GM12878 (cell line): ENCODE results near the gene STK32B. TPM values are rescaled to one million over a fixed set of nuclear protein-coding genes. Genes with fewer than 3 reads are reported as not detected.

ENCODE experiments used
- ATAC-seq: fragments of 200-7000 bp; cut with Tn5 transposase; 3 replicates; pipeline ENCODE4 v1.9.1; 2020; ENCODE audit warnings: mild to moderate bottlenecking, moderate library complexity
- BruUV-seq: library from RNA; stranded (reverse); fragments of 400-500 nt; replicated peaks from 2 replicates; lab custom pipeline; 2021; lab: Mats Ljungman, UMichigan
- CTCF ChIA-PET: fragments of 300-600 bp; sonication (Branson Sonifier 250); formaldehyde crosslinking; extraction: SDS; loops from one replicate; lab custom pipeline; 2021; ENCODE audit warnings: inconsistent platforms; lab: Yijun Ruan, JAX
- POLR2A ChIA-PET: fragments of 350-600 bp; formaldehyde crosslinking; extraction: SDS; loops from one replicate; lab custom pipeline; 2021; ENCODE audit warnings: inconsistent platforms; lab: Charles Lee
- RAD21 ChIA-PET: fragments of 300-600 bp; sonication (Branson Sonifier 250); formaldehyde crosslinking; loops from one replicate; lab custom pipeline; 2023; ENCODE audit warnings: antibody characterized with exemption; ENCODE audit not compliant: unreplicated experiment; lab: Charles Lee
- SMC1A ChIA-PET: fragments of 300-600 bp; sonication (Branson Sonifier 250); formaldehyde crosslinking; loops from one replicate; lab custom pipeline; 2023; ENCODE audit not compliant: unreplicated experiment, uncharacterized antibody; lab: Charles Lee
- DNase-seq: peaks from one replicate; pipeline ENCODE4 v3.0.0-alpha.2; 2011; ENCODE audit warnings: low read depth, low spot score
- FAIRE-seq: peaks from 3 replicates; lab custom pipeline; 2011; peaks lifted over from hg19 to GRCh38; lab: Jason Lieb, UNC
- H2AFZ ChIP-seq: 2 replicates; pipeline ENCODE4 v1.6.0; 2011; ENCODE audit warnings: low read depth, low read length, control low read depth; ENCODE audit not compliant: control insufficient read depth
- H3K27ac ChIP-seq: 2 replicates; pipeline ENCODE4 v1.5.1; 2011; ENCODE audit warnings: control low read depth; ENCODE audit not compliant: control insufficient read depth, insufficient read depth
- H3K27me3 ChIP-seq, 2 experiments: replicated peaks in 1 of 2; 2 replicates each; pipeline versions ENCODE4 v1.6.0 to v1.6.1; 2011; ENCODE audit warnings: low read length in 1 of 2; ENCODE audit not compliant: control insufficient read depth in 2 of 2, insufficient read depth in 2 of 2
- H3K36me3 ChIP-seq, 2 experiments: 2 replicates each; pipeline ENCODE4 v1.5.1; 2011; ENCODE audit warnings: low read length in 1 of 2; ENCODE audit not compliant: control insufficient read depth in 2 of 2, insufficient read depth in 2 of 2
- H3K4me1 ChIP-seq: 2 replicates; pipeline ENCODE4 v1.6.1; 2011; ENCODE audit warnings: mild to moderate bottlenecking, low read length, moderate library complexity, mixed read lengths; ENCODE audit not compliant: control insufficient read depth, insufficient read depth
- H3K4me2 ChIP-seq: 2 replicates; pipeline ENCODE4 v1.6.0; 2011; ENCODE audit warnings: control low read depth; ENCODE audit not compliant: control insufficient read depth, insufficient read depth
- H3K4me3 ChIP-seq: fragments of 200-600 bp; sonication (generic); 2 replicates; pipeline ENCODE4 v1.5.1; 2016
- H3K79me2 ChIP-seq: 2 replicates; pipeline ENCODE4 v1.6.0; 2011; ENCODE audit warnings: low read length; ENCODE audit not compliant: control insufficient read depth, insufficient read depth
- H3K9ac ChIP-seq: 2 replicates; pipeline ENCODE4 v1.8.0; 2011; ENCODE audit warnings: low read length, control low read depth, mixed read lengths; ENCODE audit not compliant: control insufficient read depth, insufficient read depth
- H3K9me3 ChIP-seq: replicated peaks from 3 replicates; pipeline ENCODE4 v1.5.1; 2011; ENCODE audit warnings: mild to moderate bottlenecking, low read length; ENCODE audit not compliant: control insufficient read depth, insufficient read depth
- H4K20me1 ChIP-seq: 2 replicates; pipeline ENCODE4 v1.6.0; 2011; ENCODE audit not compliant: control insufficient read depth, insufficient read depth
- CBFB ChIP-seq: IDR thresholded peaks from 2 replicates; pipeline ENCODE4 v1.6.1; 2016; ENCODE audit warnings: antibody characterized with exemption, low read depth
- CEBPB ChIP-seq, 2 experiments: fragments of 150-350 bp in 1 of 2; IDR thresholded peaks; 2 replicates each; pipeline ENCODE4 v1.6.1; 2012 to 2014; ENCODE audit warnings: low read depth in 2 of 2, low read length in 2 of 2, borderline replicate concordance in 1 of 2, inconsistent platforms in 1 of 2
- CHD1 ChIP-seq: IDR thresholded peaks from 2 replicates; pipeline ENCODE4 v1.6.1; 2012; ENCODE audit warnings: low read depth, low read length, improper control_type of control experiment
- CHD2 ChIP-seq: IDR thresholded peaks from 2 replicates; pipeline ENCODE4 v1.6.1; 2011; ENCODE audit warnings: low read depth, low read length, improper control_type of control experiment, borderline replicate concordance
- CHD4 ChIP-seq: fragments of 200-600 bp; sonication (generic); IDR thresholded peaks from 2 replicates; pipeline ENCODE4 v1.6.1; 2016; ENCODE audit warnings: mild to moderate bottlenecking
- FOXK2 ChIP-seq: fragments of 450-650 bp; IDR thresholded peaks from 2 replicates; pipeline ENCODE4 v1.6.1; 2017; ENCODE audit warnings: mild to moderate bottlenecking, moderate library complexity
- FOXM1 ChIP-seq: IDR thresholded peaks from 2 replicates; pipeline ENCODE4 v1.6.1; 2012; ENCODE audit warnings: low read depth, mild to moderate bottlenecking, inconsistent platforms, low read length, moderate library complexity
- GABPA ChIP-seq: IDR thresholded peaks from 2 replicates; pipeline ENCODE4 v1.6.1; 2014; ENCODE audit warnings: antibody characterized with exemption, low read depth, mild to moderate bottlenecking, inconsistent platforms
- IRF4 ChIP-seq: IDR thresholded peaks from 2 replicates; pipeline ENCODE4 v1.6.1; 2011; ENCODE audit warnings: low read depth, low read length
- PML ChIP-seq: IDR thresholded peaks from 2 replicates; pipeline ENCODE4 v1.6.1; 2012; ENCODE audit warnings: low read length, inconsistent platforms
- RAD21 ChIP-seq: IDR thresholded peaks from 2 replicates; pipeline ENCODE4 v1.6.1; 2011; ENCODE audit warnings: mild to moderate bottlenecking, low read depth, low read length, moderate library complexity; ENCODE audit not compliant: insufficient read depth
- RCOR1 ChIP-seq: conservative IDR thresholded peaks from 2 replicates; pipeline ENCODE4 v1.6.1; 2012; ENCODE audit warnings: low read depth, low read length, improper control_type of control experiment
- SIN3A ChIP-seq: IDR thresholded peaks from 2 replicates; pipeline ENCODE4 v1.6.1; 2012; ENCODE audit warnings: low read depth, low read length, improper control_type of control experiment
- SMARCA5 ChIP-seq: fragments of 450-650 bp; IDR thresholded peaks from 2 replicates; pipeline ENCODE4 v1.6.1; 2017; ENCODE audit warnings: mild to moderate bottlenecking
- SMC3 ChIP-seq: IDR thresholded peaks from 2 replicates; pipeline ENCODE4 v1.6.1; 2011; ENCODE audit warnings: low read length, improper control_type of control experiment, borderline replicate concordance
- SREBF1 ChIP-seq: IDR thresholded peaks from 2 replicates; pipeline ENCODE4 v1.6.1; 2012; ENCODE audit warnings: mild to moderate bottlenecking, low read length
- SUPT20H ChIP-seq: IDR thresholded peaks from 2 replicates; pipeline ENCODE4 v1.6.1; 2011; ENCODE audit warnings: low read depth, mild to moderate bottlenecking, low read length, moderate library complexity, borderline replicate concordance; ENCODE audit not compliant: control insufficient read depth
- TCF7 ChIP-seq: IDR thresholded peaks from 2 replicates; pipeline ENCODE4 v1.6.1; 2014; ENCODE audit warnings: antibody characterized with exemption, borderline replicate concordance
- YY1 ChIP-seq: IDR thresholded peaks from 2 replicates; pipeline ENCODE4 v1.6.1; 2011; ENCODE audit warnings: low read depth, mild to moderate bottlenecking, low read length
- ZNF207 ChIP-seq: fragments of 450-650 bp; IDR thresholded peaks from 2 replicates; pipeline ENCODE4 v1.6.1; 2014; ENCODE audit warnings: antibody characterized with exemption, mild to moderate bottlenecking, borderline replicate concordance
- ZNF217 ChIP-seq: fragments of 450-650 bp; IDR thresholded peaks from 2 replicates; pipeline ENCODE4 v1.6.1; 2017; ENCODE audit warnings: antibody characterized with exemption, mild to moderate bottlenecking
- ZSCAN29 ChIP-seq: fragments of 450-650 bp; IDR thresholded peaks from 2 replicates; pipeline ENCODE4 v1.6.1; 2017; ENCODE audit warnings: mild to moderate bottlenecking, moderate library complexity
- WGBS: methylation state at CpG from one replicate; pipeline ENCODE4 v1.1.6; 2016; ENCODE audit warnings: low lambda C conversion rate; ENCODE audit not compliant: insufficient replicate concordance, insufficient coverage; ENCODE audit errors: missing lambda C conversion rate; 5-methylcytosine and 5-hydroxymethylcytosine counted together
- in situ Hi-C: fragments of 300-500 bp; cut with MboI; formaldehyde crosslinking; loops from 9 replicates; pipeline ENCODE4 v1.14.3; 2018; ENCODE audit warnings: mixed read lengths
- intact Hi-C: fragments of 100-400 bp; cut with micrococcal nuclease; formaldehyde crosslinking; loops from one replicate; pipeline ENCODE4 v1.14.2; 2022; ENCODE audit not compliant: unreplicated experiment
- polyA plus RNA-seq, 11 experiments: library from polyadenylated mRNA; depleted of rRNA in 4 of 11; unstranded in 6 of 11; stranded (reverse) in 5 of 11; fragments of >200 nt; fragmentation: Nextera tagmentation in 4 of 11; fragmentation: Illumina TruSeq in 1 of 11; extraction: Ambion mirVana in 4 of 11; extraction: Trizol in 1 of 11; gene quantifications; 1 replicate in 1 of 11; 2 replicates in 10 of 11; pipeline versions ENCODE4 v1.2.1 to v1.2.3, GENCODE V29; 2011 to 2016; ENCODE audit warnings: inconsistent platforms in 2 of 11, missing spikeins in 2 of 11, low read depth in 1 of 11
- total RNA-seq, 4 experiments: library from RNA; depleted of rRNA in 3 of 4; stranded (reverse); fragments of >200 nt in 3 of 4; fragmentation: Illumina TruSeq in 1 of 4; extraction: Trizol in 1 of 4; gene quantifications; 2 replicates each; pipeline versions ENCODE4 v1.2.1 to v1.2.3, GENCODE V29; 2013 to 2021
- TF ChIP-seq, protein P1 (sequence below): IDR thresholded peaks from 2 replicates; pipeline ENCODE4 v1.6.1; 2011; ENCODE audit warnings: mild to moderate bottlenecking, low read depth, low read length, moderate library complexity; ENCODE audit not compliant: insufficient replicate concordance
- TF ChIP-seq, protein P2 (sequence below), 3 experiments: IDR thresholded peaks in 2 of 3; conservative IDR thresholded peaks in 1 of 3; 2 replicates each; pipeline ENCODE4 v1.5.1; 2011; ENCODE audit warnings: low read depth in 3 of 3, low read length in 3 of 3, mild to moderate bottlenecking in 3 of 3, control low read depth in 2 of 3, moderate library complexity in 2 of 3, inconsistent platforms in 1 of 3, mixed read lengths in 1 of 3; ENCODE audit not compliant: control insufficient read depth in 2 of 3, insufficient read depth in 1 of 3; ENCODE audit errors: extremely low read depth in 1 of 3

STK32B gene
- total and polyA plus RNA-seq, 10 of the 15 experiments (the other 5 are each of a cell fraction or from before 2014, with no cell fraction given), result 0.04 to 0.12 (median 0.08) TPM; not detected in 7

DNA sequence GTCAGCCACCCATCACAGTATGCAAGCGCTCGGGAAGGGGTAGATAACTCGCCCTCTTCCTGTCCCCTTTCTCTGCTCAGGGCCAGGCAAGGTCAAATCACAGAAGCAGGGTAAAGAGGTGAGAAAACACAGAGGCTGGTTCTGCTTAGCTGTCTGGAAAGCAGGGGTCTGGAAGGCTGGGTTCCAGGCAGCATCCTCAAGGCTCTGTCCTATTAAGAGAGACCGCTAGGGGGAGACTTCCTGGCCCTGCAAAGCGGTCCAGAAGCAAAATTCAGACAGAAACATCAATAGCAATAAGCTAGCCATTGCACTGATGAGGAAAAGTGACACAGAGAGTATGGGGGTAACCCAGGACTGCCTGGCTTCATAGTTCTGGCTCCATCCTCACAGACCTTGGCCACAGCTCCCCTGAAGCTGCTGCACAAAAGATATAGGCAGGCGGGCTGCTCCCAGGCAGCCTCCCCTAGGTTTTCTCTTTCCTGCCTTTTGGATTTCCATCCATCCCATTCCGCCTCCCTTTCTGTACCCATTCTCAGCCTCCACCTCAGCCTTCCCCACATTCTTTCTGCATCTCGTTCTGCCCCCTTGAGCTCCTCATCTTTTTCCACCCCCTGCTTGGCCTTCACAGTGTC lies 348.6 kb downstream of the STK32B start:
- ChIA-PET RAD21 (interaction anchor here (0.9 kb wide), 1 partner anchor 309 kb away, joined by 3 read pairs; no protein-coding TSS in a partner anchor), POLR2A (no interaction called here), CTCF (interaction anchor here (0.9 to 2.5 kb wide), 9 partner anchors 10 to 413 kb away, joined by 3 to 13 read pairs (median 3); no protein-coding TSS in a partner anchor), SMC1A (interaction anchor here (1.1 to 2.3 kb wide), 2 partner anchors 10 to 13 kb away, joined by 3 to 7 read pairs; no protein-coding TSS in a partner anchor)
- ATAC-seq (peak; percentile 70), DNase-seq (no peak), FAIRE-seq (no peak)
- H3K27me3 ChIP-seq, result no peaks in the 10 kb centered on the region
- no peak overlapping the region for H3K27ac ChIP-seq
- no peaks in the 10 kb centered on the region for H3K79me2 ChIP-seq
- intact Hi-C loops, result loop anchor here (2.0 to 10.0 kb wide), 3 partner anchors 315 to 413 kb away; partner anchors contain the start of gene EVC
- in situ Hi-C loops, result loop anchor here (10.0 kb wide), 2 partner anchors 395 to 415 kb away; no protein-coding TSS in a partner anchor
- no peaks in the 10 kb centered on the region for H3K36me3 ChIP-seq
- 23% methylated on average over 8 of the region's 8 CpGs for WGBS
- no peak overlapping the region for H2AFZ ChIP-seq
- H3K4me3 ChIP-seq, result no peak overlapping the region
- no peaks in the 10 kb centered on the region for H4K20me1 ChIP-seq
- H3K4me1 ChIP-seq, result no peaks in the 10 kb centered on the region
- no TSS peak for BruUV-seq
- H3K4me2 ChIP-seq, result no peak overlapping the region
- no peak overlapping the region for H3K9ac ChIP-seq
- H3K9me3 ChIP-seq, result no peaks in the 10 kb centered on the region
- no peak for TF ChIP-seq ZSCAN29
- TF ChIP-seq RAD21, result peak; percentile 57
- no peak for TF ChIP-seq RCOR1
- TF ChIP-seq, protein P1, sequence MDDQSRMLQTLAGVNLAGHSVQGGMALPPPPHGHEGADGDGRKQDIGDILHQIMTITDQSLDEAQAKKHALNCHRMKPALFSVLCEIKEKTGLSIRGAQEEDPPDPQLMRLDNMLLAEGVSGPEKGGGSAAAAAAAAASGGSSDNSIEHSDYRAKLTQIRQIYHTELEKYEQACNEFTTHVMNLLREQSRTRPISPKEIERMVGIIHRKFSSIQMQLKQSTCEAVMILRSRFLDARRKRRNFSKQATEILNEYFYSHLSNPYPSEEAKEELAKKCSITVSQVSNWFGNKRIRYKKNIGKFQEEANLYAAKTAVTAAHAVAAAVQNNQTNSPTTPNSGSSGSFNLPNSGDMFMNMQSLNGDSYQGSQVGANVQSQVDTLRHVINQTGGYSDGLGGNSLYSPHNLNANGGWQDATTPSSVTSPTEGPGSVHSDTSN, result no peak
- TF ChIP-seq YY1, result 0 out of 2 replicates have a peak, but pooled peaks have one; percentile 18
- TF ChIP-seq SUPT20H, result no peak
- TF ChIP-seq CEBPB (IDR thresholded peaks at IDR 0.05; ENCODE audit: borderline replicate concordance in 1 of 2, low read depth in 2 of 2, low read length in 2 of 2), result no peak
- TF ChIP-seq ZNF217, result no peak
- no peak for TF ChIP-seq SREBF1
- no peak for TF ChIP-seq IRF4
- no peak for TF ChIP-seq ZNF207
- TF ChIP-seq FOXK2, result no peak
- no peak for TF ChIP-seq PML
- peak; percentile 51; the same call in 1 of the 2 replicates for TF ChIP-seq SMC3
- no peak for TF ChIP-seq GABPA
- TF ChIP-seq TCF7, result no peak
- no peak for TF ChIP-seq CHD2
- no peak for TF ChIP-seq SMARCA5
- TF ChIP-seq CHD4, result no peak
- TF ChIP-seq CBFB, result no peak
- TF ChIP-seq, protein P2, sequence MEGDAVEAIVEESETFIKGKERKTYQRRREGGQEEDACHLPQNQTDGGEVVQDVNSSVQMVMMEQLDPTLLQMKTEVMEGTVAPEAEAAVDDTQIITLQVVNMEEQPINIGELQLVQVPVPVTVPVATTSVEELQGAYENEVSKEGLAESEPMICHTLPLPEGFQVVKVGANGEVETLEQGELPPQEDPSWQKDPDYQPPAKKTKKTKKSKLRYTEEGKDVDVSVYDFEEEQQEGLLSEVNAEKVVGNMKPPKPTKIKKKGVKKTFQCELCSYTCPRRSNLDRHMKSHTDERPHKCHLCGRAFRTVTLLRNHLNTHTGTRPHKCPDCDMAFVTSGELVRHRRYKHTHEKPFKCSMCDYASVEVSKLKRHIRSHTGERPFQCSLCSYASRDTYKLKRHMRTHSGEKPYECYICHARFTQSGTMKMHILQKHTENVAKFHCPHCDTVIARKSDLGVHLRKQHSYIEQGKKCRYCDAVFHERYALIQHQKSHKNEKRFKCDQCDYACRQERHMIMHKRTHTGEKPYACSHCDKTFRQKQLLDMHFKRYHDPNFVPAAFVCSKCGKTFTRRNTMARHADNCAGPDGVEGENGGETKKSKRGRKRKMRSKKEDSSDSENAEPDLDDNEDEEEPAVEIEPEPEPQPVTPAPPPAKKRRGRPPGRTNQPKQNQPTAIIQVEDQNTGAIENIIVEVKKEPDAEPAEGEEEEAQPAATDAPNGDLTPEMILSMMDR (IDR thresholded peaks at IDR 0.05 in 2 of 3, conservative IDR thresholded peaks at IDR 0.05 in 1 of 3; ENCODE audit: control insufficient read depth in 2 of 3, extremely low read depth in 1 of 3, insufficient read depth in 1 of 3, low read depth in 3 of 3, low read length in 3 of 3), result peak; percentile 54 to 66 (median 62)
- TF ChIP-seq FOXM1, result no peak
- no peak for TF ChIP-seq SIN3A
- no peak for TF ChIP-seq CHD1
